ENCODE measurements around the gene MB21D2.

DNA sequence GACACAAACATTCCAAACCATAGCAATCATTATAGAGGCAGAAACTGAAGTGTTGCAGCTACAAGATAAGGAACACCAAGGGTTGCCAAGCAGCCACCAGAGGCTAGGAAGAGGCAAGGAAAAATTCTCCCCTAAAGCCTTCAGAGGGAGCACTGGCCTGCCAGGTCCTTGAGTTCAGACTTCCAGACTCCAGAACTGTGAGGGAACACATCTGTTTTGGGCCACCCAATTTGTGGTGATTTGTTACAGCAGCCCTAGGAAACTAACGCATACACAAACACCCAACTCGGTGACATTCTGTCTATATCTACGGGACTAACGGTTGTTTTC is 54.6 kb downstream of the MB21D2 start:
- TF ChIP-seq EP300 (IDR thresholded peaks at IDR 0.05) (no peak), POLR2AphosphoS5 (IDR thresholded peaks at IDR 0.05) (no peak), CTCF (IDR thresholded peaks at IDR 0.05) (no peak)
